HepG2 (cell line): ENCODE data around the gene ARHGAP26. TPM values are rescaled to one million over a fixed set of nuclear protein-coding genes. Genes with fewer than 3 reads are reported as not detected.

ENCODE experiments used
- AFF4 ChIP-seq: sonication (generic); formaldehyde crosslinking; IDR thresholded peaks from 2 replicates; pipeline ENCODE4 v1.4.0; 2020; ENCODE audit warnings: missing genetic modification reagents
- NBN ChIP-seq: fragments of 450-650 bp; conservative IDR thresholded peaks from 2 replicates; pipeline ENCODE4 v1.6.1; 2017
- SYNCRIP ChIP-seq: fragments of 200-400 bp; formaldehyde crosslinking; IDR thresholded peaks from 2 replicates; pipeline ENCODE4 v1.6.1; 2018; ENCODE audit warnings: mild to moderate bottlenecking, low read depth, low read length; ENCODE audit not compliant: insufficient read depth
- TFAP4 ChIP-seq: sonication (generic); IDR thresholded peaks from 2 replicates; pipeline ENCODE4 v1.6.1; 2016; ENCODE audit warnings: low read depth, borderline replicate concordance
- ZNF24 ChIP-seq: fragments of 450-650 bp; IDR thresholded peaks from 2 replicates; pipeline ENCODE4 v1.6.1; 2017; ENCODE audit warnings: antibody characterized with exemption, mild to moderate bottlenecking
- ZNF331 ChIP-seq: sonication (generic); formaldehyde crosslinking; IDR thresholded peaks from 2 replicates; pipeline ENCODE4 v1.4.0; 2020; ENCODE audit warnings: missing genetic modification reagents
- polyA plus RNA-seq, 8 experiments: library from polyadenylated mRNA; depleted of rRNA in 3 of 8; stranded (reverse) in 7 of 8; unstranded in 1 of 8; fragments of >200 nt; fragmentation: Illumina TruSeq in 4 of 8; extraction: Trizol in 4 of 8; gene quantifications; 2 replicates each; pipeline versions ENCODE4 v1.2.1 to v1.2.3, GENCODE V29; 2011 to 2016; ENCODE audit warnings: low read depth in 4 of 8, missing spikeins in 1 of 8, mixed read lengths in 1 of 8; ENCODE audit not compliant: insufficient read depth in 1 of 8
- total RNA-seq, 5 experiments: library from RNA; depleted of rRNA; stranded (reverse); fragments of >200 nt; fragmentation: Illumina TruSeq; extraction: Trizol; gene quantifications; 2 replicates each; pipeline ENCODE4 v1.2.3, GENCODE V29; 2016; ENCODE audit warnings: low read depth in 1 of 5
- TF ChIP-seq, protein P1 (sequence below): sonication (generic); formaldehyde crosslinking; IDR thresholded peaks from 2 replicates; pipeline ENCODE4 v1.8.1; 2023; ENCODE audit warnings: mild to moderate bottlenecking, inconsistent platforms, moderate library complexity, missing genetic modification reagents, borderline replicate concordance
- TF ChIP-seq, protein P2 (sequence below): sonication (generic); formaldehyde crosslinking; IDR thresholded peaks from 2 replicates; pipeline ENCODE4 v1.4.0; 2020; ENCODE audit warnings: missing genetic modification reagents

The ARHGAP26 gene
- total and polyA plus RNA-seq, 2 of the 13 experiments (the other 11 are each of a cell fraction or from before 2014, with no cell fraction given) = 9.6 to 18.2 TPM

GRCh38 chr5:142886956-142887355 lies 116.8 kb downstream of the ARHGAP26 start (continued):
- TF ChIP-seq, protein P1, sequence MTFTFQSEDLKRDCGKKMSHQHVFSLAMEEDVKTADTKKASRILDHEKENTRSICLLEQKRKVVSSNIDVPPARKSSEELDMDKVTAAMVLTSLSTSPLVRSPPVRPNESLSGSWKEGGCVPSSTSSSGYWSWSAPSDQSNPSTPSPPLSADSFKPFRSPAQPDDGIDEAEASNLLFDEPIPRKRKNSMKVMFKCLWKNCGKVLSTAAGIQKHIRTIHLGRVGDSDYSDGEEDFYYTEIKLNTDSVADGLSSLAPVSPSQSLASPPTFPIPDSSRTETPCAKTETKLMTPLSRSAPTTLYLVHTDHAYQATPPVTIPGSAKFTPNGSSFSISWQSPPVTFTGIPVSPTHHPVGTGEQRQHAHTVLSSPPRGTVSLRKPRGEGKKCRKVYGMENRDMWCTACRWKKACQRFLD (CRISPR knock-in tag) = no peak
- TF ChIP-seq SYNCRIP = no peak
- TF ChIP-seq AFF4 = no peak
- no peak for TF ChIP-seq NBN
- no peak for TF ChIP-seq TFAP4
- no peak for TF ChIP-seq ZNF24
- no peak for TF ChIP-seq ZNF331 (CRISPR knock-in tag)
- TF ChIP-seq, protein P2, sequence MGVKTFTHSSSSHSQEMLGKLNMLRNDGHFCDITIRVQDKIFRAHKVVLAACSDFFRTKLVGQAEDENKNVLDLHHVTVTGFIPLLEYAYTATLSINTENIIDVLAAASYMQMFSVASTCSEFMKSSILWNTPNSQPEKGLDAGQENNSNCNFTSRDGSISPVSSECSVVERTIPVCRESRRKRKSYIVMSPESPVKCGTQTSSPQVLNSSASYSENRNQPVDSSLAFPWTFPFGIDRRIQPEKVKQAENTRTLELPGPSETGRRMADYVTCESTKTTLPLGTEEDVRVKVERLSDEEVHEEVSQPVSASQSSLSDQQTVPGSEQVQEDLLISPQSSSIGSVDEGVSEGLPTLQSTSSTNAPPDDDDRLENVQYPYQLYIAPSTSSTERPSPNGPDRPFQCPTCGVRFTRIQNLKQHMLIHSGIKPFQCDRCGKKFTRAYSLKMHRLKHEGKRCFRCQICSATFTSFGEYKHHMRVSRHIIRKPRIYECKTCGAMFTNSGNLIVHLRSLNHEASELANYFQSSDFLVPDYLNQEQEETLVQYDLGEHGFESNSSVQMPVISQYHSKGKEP (CRISPR knock-in tag) = no peak
